LHCN-M2 (cell line): ENCODE data around the gene ABI3BP. TPM values are rescaled to one million over a fixed set of nuclear protein-coding genes. Genes with fewer than 3 reads are reported as not detected.

Experiments used
- DNase-seq: peaks from one replicate; pipeline ENCODE4 v3.0.0-alpha.2; 2012; ENCODE audit warnings: low read depth
- total RNA-seq: library from RNA; depleted of rRNA; stranded (reverse); fragments of >200 nt; gene quantifications from 2 replicates; pipeline ENCODE4 v1.2.3, GENCODE V29; 2014

The ABI3BP gene
- total RNA-seq, 1 experiment from 2014 or later: 31.9 TPM

DNA sequence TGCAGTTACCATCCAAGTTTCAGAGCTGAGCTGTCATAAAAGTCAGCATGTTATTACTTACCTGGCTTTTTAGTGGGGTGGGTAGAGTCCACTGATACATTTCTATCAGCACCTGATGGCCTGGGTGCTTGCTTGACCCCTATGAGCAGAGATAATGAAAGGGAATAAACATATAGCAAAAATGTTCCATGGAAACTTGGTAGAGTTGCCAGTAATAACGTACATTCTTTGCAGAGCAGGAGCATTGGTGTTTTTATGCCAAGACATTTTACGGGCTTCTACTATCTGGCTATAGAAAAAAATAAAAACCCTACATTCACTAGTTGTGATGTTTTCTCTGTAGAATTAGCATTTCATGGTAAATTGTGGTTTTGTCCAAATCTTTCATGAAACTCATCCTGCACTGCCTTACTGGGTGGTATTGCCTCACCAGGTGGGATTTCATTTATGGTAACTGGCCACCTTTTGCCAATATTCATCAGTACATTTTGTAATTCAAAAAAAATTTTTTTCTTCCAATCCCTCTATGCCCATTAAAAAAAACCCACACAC is 213.1 kb downstream of the ABI3BP start:
- no peak for DNase-seq

DNA sequence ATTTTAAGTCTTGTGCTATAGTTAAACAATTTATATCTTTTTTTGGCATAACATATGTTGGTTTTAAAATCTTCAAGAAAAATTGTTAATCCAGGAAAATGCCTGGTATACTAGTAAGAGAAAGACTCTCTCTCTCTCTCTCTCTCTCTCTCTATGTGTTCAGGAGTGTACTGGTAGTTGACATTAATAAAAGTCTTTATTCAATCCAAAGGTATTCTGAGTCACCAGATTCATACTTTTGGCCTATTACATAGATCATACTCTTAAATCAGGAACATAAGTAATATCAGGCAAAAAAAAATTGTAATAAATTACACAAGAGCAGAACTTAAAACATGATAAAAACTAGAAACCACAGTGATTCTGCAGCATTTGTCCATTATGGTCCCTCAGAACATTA is 213.7 kb downstream of the ABI3BP start:
- DNase-seq: no peak

DNA sequence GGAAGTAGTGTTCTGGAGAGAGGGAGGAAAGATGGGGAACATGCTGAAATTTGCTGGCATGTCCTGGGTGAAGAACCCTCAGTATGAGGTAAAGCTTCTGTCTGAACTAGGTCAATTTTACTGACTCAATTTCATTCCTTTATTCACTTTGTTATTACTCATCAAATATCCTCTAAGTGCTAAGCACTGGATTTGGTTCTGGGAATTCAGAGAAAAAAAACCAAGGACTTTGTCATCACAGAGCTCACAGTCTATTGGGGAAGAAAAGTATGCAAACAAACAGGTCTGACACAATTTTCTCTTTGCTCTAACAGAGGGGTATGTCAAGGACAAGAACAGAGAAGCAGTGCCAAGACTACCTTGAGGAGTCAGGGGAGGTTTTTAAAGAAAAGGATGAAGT is 215.9 kb downstream of the ABI3BP start:
- DNase-seq: peak; percentile 42

DNA sequence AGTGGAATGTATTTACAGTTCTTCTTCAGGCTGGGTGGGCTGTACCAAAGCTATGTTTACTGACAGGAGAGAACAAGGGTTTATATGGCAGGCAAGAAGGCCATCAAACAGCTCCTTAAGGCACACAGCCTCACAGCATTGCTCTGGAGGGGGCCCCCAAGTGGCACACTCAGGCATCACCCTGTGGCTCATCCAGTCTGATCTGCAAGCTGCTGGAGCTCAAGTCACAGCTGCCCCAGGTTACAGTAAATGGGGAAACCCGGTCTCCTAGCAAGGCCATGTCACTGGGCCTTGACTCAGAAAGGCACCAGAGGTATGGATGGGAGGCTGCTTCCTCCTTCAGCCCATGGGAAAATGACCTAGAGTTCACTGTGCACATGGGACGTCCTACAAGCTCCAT is 216.5 kb downstream of the ABI3BP start:
- no peak for DNase-seq

DNA sequence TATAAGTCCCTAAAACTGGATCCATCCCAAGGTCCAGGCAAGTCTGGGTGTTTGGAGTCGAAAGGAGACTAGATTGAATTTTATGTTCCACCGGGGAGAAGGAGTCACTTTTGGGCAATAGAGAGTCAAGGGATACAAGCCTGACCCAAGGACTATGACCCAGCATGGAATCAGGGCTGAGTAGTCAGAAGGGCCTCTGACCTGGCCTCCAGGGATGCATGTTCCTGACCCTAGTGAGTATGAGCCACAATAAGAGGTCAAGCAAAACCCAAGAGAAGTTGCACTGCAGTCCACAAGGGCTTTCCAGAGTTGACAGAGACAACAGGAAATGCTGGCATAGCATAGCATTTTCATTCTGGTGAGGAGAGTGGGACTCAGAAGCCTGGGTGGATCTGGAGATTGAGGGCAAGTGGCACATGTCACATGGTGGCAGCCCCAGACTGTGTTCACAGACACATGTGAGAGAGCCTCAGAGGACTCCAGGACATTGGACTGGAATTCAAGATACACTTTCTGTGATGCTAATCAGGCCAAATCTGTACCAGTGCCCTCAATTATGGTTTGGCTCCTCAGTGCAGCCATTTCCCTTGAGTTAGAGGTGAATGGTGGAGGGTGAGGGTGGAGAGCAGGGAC is 217.0 kb downstream of the ABI3BP start:
- DNase-seq: no peak

DNA sequence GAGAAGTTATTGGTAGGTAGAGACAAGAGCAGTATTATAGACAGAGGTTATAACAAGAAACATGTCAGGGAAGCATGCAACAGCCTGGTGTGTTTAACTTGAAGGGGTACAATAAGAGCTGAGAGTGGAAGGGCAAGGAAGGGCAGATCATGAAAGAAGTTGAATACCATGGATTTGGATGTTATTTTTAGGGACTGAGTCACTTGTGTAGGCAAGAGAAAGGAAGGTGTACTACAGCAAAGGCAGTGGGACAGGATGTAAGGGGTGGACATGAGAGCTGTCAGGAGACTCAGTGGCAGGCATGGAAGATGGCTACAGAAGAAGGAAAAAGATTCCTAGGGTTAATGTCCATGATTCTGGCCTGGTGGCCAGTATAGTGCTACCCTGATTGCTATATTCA is 217.6 kb downstream of the ABI3BP start:
- DNase-seq: no peak

DNA sequence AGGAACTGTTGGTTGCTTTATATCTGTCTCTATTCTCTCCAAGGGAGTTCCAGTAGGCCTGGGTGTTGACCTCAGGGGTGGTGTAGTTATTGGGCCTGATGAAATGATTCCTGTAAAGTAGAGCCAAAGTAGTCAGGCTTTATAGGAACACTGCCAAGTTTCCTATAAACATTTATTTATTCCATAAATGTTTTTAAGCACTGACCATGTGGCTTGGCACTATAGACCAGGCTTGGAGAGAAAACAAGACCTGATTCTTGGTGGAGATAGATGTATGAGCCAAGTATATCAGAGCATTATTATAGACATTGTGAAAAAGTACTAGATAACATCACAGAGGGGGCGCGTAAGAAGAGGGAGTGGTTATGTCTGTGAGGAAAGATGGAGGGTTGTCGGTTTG is 218.0 kb downstream of the ABI3BP start:
- DNase-seq: no peak

DNA sequence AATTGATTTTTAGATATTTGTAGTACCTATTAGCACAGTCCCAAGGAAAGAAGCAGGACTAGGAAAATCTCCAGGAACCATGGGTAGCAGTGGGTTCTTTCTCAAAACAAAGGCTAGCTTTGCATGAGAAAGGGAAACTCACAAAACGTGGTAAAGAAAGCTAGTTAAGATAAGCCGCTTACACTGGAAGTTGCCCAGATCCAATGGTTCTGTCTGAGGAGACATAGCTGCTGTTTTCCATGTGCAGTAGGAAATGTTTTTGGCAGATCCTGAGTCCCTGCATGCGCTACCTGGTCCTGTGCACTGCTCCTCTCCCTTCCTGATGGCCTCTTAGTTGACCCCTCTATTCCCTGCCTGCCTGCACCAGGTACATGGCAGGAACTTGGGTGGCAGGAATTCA is 223.5 kb downstream of the ABI3BP start:
- DNase-seq: no peak

DNA sequence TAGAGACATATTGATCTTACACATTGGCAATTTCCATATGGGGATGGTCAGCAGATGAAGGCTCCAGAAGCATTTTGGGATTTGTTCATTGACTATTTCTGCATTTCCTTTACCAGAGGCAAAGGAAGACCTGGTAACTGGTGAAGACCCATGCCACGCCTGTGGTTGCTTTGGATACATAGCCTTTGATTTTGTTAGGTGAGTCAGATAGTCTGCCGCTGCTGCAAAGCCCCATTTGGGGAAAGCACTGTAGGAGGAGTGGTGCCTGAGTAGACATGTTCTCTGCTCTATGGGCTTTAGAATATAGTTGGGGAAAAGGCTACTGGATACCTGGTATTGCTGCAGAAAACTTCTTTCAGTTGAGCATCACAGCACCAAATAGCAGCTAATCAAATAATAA is 227.2 kb downstream of the ABI3BP start:
- no peak for DNase-seq

DNA sequence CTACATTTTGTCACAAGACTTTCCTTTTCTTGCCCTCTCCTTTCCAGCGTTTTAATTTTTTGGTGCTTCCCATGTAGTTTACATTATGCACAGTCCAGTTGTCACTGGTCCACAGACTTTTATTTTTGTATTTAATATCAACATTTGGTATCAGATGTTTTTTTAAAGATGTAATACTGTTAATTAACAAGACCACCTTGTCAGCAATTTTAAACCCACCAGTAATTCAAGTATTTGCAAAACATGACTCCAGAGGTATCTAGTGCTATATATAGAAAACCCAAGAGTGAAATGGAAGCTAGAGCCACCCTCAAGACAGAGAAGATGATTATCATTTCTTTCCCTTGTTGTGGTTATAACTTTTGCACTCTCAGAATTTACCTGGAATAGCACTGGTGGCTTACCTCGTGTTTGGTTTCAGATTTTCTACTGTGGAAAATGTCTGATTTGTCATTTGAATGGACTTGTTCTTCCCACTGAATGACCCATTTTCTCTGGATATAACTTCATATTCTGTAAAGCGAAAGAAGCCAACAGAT is 227.7 kb downstream of the ABI3BP start:
- DNase-seq: no peak

DNA sequence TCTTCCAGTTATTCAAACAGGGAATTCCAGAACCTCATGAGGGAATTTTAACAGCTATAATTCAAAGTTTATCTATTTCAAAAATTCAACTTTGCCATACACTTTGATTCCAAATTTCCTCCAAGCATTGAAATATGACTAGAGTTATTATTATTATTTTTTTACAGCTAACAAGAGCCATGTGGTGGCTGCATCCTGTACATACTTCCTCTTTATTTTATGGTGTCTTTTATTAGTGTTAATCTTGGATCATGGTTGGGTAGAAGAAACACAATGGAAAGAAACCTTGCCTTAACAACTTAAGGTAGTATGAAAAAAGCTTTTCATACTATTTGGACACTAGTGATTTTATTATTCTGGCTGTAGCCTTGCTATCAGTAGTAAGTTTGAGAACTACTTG is 231.3 kb downstream of the ABI3BP start:
- DNase-seq: no peak

DNA sequence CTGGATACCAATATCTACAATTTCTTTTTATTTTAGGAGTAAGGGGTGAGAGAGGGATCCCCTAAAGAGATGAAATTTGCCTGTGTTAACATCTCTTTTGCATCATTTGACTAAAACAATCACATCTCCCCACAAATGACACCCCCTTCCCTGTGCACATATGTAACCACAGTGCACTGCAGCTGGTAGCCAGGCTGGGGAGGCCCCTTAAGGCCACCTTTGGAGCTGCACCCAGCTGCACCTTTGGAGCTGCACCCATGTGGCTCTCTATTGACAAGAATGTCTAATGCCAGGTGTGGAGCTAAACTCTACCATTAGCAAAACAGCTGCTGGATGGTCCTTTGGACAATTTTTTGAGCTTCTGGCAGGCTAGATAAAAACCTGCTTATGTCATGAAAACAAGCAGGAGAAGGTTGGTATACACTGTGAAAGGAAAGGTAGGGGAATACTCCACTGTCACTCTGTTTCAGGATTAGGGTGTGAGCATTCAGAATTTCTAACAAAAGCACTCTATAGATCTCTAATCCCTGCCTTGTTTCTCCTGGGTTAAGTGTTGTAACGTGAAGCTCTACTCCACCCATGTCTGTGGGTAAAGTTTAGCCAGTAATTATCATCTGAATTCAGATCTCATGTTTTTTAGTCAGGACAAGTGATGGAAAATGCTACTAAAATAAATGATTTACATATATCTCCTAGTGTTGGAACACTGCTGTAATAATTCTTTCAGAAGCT is 231.8 kb downstream of the ABI3BP start:
- DNase-seq: no peak

DNA sequence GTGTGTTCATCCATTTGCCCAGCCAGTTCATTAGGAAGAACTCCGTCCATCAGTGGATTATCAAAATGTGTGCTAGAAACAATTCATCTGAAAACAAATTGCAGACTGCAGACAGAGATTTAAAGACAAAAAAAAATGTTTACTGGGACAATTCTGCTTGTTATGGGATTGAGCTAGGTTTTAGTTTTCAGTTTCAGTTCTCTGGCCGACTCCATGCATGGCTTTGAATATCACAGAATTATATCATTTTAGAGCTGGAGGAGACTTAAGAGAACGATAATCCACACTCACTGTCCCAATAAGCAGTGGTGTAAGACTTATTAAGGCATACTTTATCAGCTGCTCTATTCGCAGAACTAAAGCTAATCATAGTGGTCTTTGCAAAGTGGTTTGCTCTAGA is 232.8 kb downstream of the ABI3BP start:
- DNase-seq: no peak

DNA sequence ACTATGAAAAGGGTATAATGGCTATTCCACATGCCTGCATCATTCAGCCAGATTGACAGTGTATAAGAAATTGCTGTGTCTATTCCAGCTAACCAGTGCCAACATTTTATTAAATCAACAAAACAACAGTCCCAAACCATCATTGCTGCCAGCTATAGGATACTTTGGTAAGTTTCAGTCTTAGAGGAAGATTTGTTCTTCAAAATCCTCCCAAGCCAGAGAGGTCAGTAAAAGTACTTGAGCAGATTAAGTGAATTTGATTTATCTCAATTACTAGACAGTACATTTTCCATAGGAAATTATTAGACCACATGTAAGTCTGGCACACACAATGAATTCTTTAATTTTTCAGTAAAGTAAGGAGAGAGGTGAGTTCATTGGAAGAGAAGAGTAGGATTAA is 233.3 kb downstream of the ABI3BP start:
- no peak for DNase-seq

DNA sequence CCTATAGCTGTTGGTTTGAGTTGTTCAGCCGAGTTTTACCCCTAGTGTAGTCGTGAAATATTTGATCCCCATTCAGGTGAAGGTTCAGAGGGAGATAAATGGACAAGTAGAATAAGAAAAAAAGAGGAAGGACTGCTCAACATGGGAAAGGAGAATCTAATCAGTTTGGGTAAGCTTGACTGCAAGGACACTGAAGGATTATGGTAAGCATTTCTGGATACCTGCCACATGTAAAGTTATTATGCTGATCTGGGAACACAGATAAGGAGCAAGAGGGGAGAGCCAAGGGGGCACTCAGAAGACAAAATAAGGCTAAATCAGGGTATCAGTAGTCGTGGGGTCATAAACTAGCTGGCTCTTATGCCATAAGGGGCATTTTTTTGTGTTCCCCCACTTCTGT is 234.1 kb downstream of the ABI3BP start:
- no peak for DNase-seq

DNA sequence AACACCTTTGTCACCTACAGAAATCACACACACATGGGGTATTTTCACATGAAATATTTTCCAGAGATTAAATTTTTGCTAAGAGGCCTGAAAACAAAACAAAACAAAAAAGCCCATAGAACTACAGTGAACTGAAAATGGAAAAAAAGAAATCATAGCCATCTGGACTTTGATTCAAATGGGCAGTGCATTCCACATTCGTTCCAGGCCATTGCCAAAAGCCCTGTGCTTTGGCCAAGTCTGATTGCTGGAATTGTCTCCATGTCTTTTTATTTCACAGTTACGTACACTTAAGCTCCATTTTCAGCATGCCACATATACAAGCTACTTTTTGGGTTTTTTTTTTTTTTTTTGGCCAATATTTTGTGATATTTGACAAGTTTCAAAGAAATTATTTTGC is 236.8 kb downstream of the ABI3BP start:
- DNase-seq: no peak

DNA sequence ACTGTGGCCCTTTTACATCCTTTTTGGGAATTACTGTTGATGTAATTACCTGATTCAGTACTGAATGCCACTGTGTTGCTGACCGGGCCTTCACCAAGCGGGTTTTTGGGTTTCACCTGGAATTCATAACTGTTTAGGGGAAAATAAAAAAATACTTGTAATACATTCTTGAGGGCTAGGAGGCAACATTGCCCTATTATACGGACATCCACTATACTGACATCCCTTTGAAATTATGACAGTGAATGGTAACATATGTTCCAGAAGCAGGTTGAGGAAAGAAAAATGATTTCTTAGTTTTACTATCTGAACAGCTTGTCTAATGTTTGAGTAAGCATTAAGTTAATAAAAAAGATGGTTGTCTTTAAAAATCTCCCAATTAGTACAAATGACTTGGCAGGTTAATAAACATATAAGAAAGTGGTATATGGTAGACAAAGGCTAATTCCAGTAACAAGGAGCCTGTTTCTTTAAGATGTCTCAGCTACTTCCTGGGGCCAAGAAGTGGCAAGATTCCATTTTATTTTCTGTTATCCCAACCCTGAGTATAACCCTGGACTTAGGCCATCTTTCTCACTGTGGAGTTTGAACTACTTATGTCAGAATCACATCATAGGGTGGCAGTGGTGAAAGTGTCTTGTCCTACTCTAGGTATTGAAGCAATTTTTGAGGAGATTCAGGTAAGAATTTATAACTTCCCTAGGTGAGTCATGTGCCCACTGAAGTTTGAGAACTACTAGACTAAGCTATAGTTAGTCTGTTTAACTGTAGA is 238.5 kb downstream of the ABI3BP start:
- no peak for DNase-seq

DNA sequence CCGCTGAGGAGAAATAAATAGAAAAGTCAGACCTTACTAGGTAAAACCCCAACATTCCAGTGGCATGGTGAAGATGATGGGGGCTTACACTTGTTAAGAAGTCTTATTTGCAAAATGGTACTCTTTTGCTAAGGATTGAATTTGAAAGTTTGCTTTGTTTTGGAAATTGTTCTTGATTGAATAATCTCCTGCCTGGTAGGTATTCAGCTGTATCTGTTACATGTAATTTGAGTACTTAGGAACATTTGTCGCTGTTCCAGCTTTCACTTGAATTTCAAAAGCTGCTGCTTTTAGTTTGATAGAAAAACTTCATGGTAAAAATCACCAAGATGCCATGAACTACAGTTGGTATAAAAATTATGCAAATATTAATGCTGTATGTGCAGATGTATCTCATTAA is 239.4 kb downstream of the ABI3BP start:
- peak; percentile 10 for DNase-seq

DNA sequence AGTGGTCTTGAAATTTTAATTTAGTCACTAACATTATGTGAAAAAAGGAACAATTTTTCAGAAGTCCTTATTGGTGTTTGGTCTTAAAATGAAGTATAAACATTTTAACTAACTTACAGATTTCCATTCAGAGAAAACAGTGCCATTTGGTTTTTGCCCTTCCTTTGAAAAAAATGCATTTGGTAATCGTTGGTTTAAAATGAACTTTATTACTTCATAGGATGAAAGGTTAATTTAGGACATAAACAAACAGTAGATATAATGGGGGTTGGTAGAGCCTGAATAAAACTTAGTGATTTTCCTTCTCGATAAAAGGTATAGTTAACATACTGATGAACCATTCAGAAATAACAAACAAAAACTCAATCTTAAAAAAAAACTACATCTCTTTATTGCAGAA is 244.3 kb downstream of the ABI3BP start:
- no peak for DNase-seq

DNA sequence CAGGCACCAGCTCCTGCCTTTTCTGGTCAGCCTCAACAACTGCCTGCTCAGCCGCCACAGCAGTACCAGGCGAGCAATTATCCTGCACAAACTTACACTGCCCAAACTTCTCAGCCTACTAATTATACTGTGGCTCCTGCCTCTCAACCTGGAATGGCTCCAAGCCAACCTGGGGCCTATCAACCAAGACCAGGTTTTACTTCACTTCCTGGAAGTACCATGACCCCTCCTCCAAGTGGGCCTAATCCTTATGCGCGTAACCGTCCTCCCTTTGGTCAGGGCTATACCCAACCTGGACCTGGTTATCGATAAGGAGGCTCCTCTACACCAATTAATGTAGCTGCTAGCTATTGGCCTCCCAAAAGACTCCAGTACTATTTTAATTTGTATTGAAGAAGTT is 245.0 kb downstream of the ABI3BP start:
- no peak for DNase-seq

DNA sequence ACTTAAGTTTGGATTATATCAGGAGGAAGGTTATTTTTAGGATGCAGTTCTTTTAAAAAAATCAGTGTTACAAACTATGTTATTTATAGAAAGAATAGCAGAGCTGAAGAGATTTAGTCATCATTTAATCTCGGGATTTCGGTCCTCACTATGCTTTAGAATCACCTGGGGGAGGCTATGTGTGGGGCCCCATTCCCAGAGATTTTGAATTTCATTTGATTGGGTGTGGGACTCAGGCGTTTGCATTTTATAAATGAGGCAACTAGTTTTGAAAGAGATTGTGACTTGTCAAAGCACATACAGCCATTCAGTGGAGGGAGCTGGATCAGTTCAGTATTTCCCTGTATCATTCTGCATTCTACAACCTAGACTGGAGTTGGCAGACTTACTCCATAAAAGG is 247.1 kb downstream of the ABI3BP start:
- no peak for DNase-seq

DNA sequence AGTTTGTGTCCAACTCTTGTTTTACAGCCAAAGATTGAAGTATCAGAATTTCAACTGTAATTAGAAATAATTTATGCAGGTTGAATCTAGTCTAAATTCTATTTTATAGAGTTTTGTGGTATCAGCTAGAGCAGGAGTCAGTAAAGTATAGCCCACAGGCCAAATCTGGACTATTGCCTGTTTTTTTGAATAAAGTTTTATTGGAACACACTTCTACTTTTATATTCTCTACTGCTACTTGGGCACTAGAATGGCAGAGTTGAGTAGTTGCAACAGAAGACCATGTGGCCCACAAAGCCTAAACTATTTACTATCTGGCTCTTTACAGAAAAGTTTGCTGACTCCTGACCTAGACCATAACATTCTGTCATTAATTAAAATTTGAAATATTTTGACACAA is 247.6 kb downstream of the ABI3BP start:
- no peak for DNase-seq
